Measurements from ENCODE around the gene THAP2.

- TF ChIP-seq CTCF (IDR thresholded peaks at IDR 0.05) (no peak), POLR2A (IDR thresholded peaks at IDR 0.05) (no peak), POLR2AphosphoS5 (IDR thresholded peaks at IDR 0.05) (no peak)
Observed at GRCh38 chr12:71703206-71703605, 39.1 kb downstream of the THAP2 start.
